OCI-LY3 (cell line): Measurements from ENCODE around the gene CITED4.

Experiments
- H2AFZ ChIP-seq: fragments of 200-600, 300-600 bp; shearing (Covaris generic); 2 replicates; pipeline ENCODE4 v1.6.0; 2014; ENCODE audit warnings: antibody characterized with exemption, low read depth, low read length
- H3K27ac ChIP-seq: fragments of 200-600, 300-600 bp; sonication (generic); 2 replicates; pipeline ENCODE4 v1.5.1; 2014; ENCODE audit warnings: mild to moderate bottlenecking, low read length, moderate library complexity, mixed read lengths
- H3K27me3 ChIP-seq: fragments of 200-600, 300-600 bp; sonication (generic); 2 replicates; pipeline ENCODE4 v1.6.1; 2014; ENCODE audit warnings: low read depth, low read length, mixed read lengths
- H3K36me3 ChIP-seq: fragments of 200-600, 300-600 bp; sonication (generic); replicated peaks from 2 replicates; pipeline ENCODE3; 2014; ENCODE audit warnings: low read depth, low read length, mixed read lengths
- H3K4me1 ChIP-seq: fragments of 300-600, 200-600 bp; sonication (generic); 2 replicates; pipeline ENCODE4 v1.6.1; 2014; ENCODE audit warnings: low read length, mixed read lengths
- H3K4me2 ChIP-seq: fragments of 200-600, 300-600 bp; sonication (generic); 2 replicates; pipeline ENCODE4 v1.6.1; 2014; ENCODE audit warnings: low read length, mixed read lengths
- H3K4me3 ChIP-seq: fragments of 300-600, 200-600 bp; sonication (generic); 2 replicates; pipeline ENCODE4 v1.5.1; 2014; ENCODE audit warnings: antibody characterized with exemption, mild to moderate bottlenecking, low read length, moderate library complexity
- H3K79me2 ChIP-seq: fragments of 300-600, 200-600 bp; shearing (Covaris generic); 2 replicates; pipeline ENCODE4 v1.6.1; 2014; ENCODE audit warnings: mild to moderate bottlenecking, low read length, mixed read lengths
- H3K9ac ChIP-seq: fragments of 300-600, 200-600 bp; shearing (Covaris generic); 2 replicates; pipeline ENCODE4 v1.6.0; 2014; ENCODE audit warnings: mild to moderate bottlenecking, low read length, moderate library complexity
- H3K9me3 ChIP-seq: fragments of 200-600, 300-600 bp; shearing (Covaris generic); 2 replicates; pipeline ENCODE4 v1.6.1; 2014; ENCODE audit warnings: low read length, mixed read lengths; ENCODE audit not compliant: insufficient read depth
- H4K20me1 ChIP-seq: fragments of 200-600, 300-600 bp; sonication (generic); 2 replicates; pipeline ENCODE4 v1.6.1; 2016; ENCODE audit warnings: low read length, mixed read lengths; ENCODE audit not compliant: insufficient read depth
- CTCF ChIP-seq: fragments of 200-600, 300-600 bp; sonication (generic); IDR thresholded peaks from 2 replicates; pipeline ENCODE4 v1.5.1; 2014; ENCODE audit warnings: antibody characterized with exemption, low read length, low read depth
- EZH2phosphoT487 ChIP-seq: fragments of 200-600 bp; shearing (Covaris generic); IDR thresholded peaks from 2 replicates; pipeline ENCODE4 v1.6.1; 2018; ENCODE audit warnings: antibody characterized with exemption, mixed run types, low read depth

CITED4 gene

GRCh38 chr1:40833979-40834378 lies 28.2 kb downstream of the CITED4 start:
- no peaks in the 10 kb centered on the region for H3K79me2 ChIP-seq

GRCh38 chr1:40831001-40831732 lies 31.0 kb downstream of the CITED4 start:
- Histone ChIP-seq H3K9ac (no peak overlapping the region), H3K4me1 (peaks cover 1% of the 10 kb centered on the region), H3K79me2 (no peaks in the 10 kb centered on the region), H3K27me3 (no peaks in the 10 kb centered on the region), H4K20me1 (no peaks in the 10 kb centered on the region), H3K9me3 (no peaks in the 10 kb centered on the region), H3K4me2 (no peak overlapping the region), H3K4me3 (no peak overlapping the region), H2AFZ (no peak overlapping the region), H3K36me3 (no peaks in the 10 kb centered on the region), H3K27ac (no peak overlapping the region)
- TF ChIP-seq EZH2phosphoT487 (no peak), CTCF (no peak)

More at GRCh38 chr1:40833979-40834378, 28.2 kb downstream of the CITED4 start:
- H3K27ac ChIP-seq: no peak overlapping the region
- H3K9ac ChIP-seq: no peak overlapping the region
- no peak overlapping the region for H2AFZ ChIP-seq
- no peak for TF ChIP-seq EZH2phosphoT487
- TF ChIP-seq CTCF: no peak
- H3K4me1 ChIP-seq: no peaks in the 10 kb centered on the region
- no peaks in the 10 kb centered on the region for H3K27me3 ChIP-seq
- no peak overlapping the region for H3K4me3 ChIP-seq
- no peaks in the 10 kb centered on the region for H3K36me3 ChIP-seq
- no peaks in the 10 kb centered on the region for H4K20me1 ChIP-seq
- no peaks in the 10 kb centered on the region for H3K9me3 ChIP-seq
- H3K4me2 ChIP-seq: no peak overlapping the region

DNA sequence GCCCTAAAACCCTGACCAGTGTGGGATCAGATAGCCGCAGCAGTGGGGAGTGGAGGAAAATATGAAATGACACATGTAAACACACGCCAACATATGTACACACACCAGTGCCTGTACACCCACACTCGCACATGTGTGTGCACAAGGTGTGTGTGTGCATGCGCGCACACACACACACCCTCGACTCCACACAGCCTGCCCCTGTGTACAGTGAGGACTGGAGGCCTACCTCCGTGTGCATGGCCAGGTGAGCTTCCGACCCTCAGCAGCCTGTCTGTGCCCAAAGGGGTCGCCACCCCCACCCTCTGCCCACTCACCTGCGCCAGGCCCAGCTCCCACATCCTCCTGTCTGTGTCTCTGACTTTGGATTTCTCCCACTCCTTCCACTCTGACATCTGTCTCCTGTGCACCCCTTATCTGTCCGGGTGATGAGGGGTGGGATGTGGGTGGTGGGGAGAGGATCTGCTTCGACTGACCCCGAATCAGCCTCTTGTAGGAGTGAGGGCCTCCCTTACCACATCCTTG lies 31.7 kb downstream of the CITED4 start:
- Histone ChIP-seq H4K20me1 (no peaks in the 10 kb centered on the region), H3K9me3 (no peaks in the 10 kb centered on the region), H3K27ac (no peak overlapping the region), H3K36me3 (no peaks in the 10 kb centered on the region), H3K27me3 (no peaks in the 10 kb centered on the region), H3K4me1 (peaks cover 8% of the 10 kb centered on the region), H3K79me2 (no peaks in the 10 kb centered on the region), H3K4me3 (no peak overlapping the region), H2AFZ (no peak overlapping the region), H3K4me2 (no peak overlapping the region), H3K9ac (no peak overlapping the region)
- TF ChIP-seq EZH2phosphoT487: no peak
- no peak for TF ChIP-seq CTCF

DNA sequence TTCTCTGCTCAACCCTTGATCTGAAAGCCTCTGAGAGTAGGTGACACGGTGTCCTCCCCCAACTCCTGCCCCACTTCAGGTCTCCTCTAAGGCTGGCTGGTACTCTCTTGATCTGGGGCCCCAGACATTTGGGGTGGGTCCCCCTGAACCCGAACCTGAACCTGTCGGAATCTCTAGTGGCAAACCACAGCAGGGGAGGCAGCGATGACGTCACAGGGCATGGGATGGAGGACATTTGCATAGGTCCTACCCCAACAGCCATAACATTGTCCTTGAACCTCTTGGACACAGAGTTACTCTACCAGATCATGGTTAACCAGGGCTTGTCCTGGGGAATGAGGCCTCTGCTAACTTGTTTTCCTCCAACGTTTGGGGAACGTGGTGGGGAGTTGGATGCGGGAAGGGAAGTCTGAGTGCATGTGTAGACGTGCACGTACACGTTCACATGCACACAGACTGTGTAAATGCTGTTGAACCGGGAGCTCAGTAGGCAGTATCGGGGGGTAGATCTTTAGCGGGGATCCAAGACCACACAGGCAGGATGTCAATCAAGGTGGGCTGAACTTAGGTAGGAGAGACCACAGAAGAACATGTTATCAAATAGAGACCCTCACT lies 32.4 kb downstream of the CITED4 start:
- Histone ChIP-seq H3K27me3 (no peaks in the 10 kb centered on the region), H3K4me3 (no peak overlapping the region), H4K20me1 (no peaks in the 10 kb centered on the region), H3K4me1 (peaks cover 15% of the 10 kb centered on the region), H3K4me2 (no peak overlapping the region), H3K27ac (no peak overlapping the region), H3K79me2 (no peaks in the 10 kb centered on the region), H3K9ac (no peak overlapping the region), H3K9me3 (no peaks in the 10 kb centered on the region), H3K36me3 (no peaks in the 10 kb centered on the region), H2AFZ (no peak overlapping the region)
- TF ChIP-seq EZH2phosphoT487 (no peak), CTCF (no peak)
